Dedifferentiated amniotic fluid mesenchymal stem cell (primary cell): ENCODE results near the gene CRYAB.
"Not testable (repeated sequence)": the region's sequence is repeated elsewhere in the genome, so short reads cannot be mapped to it uniquely, and the experiment has no call there.

Source experiments
- DNase-seq: peaks from one replicate; pipeline ENCODE4 v3.0.0-alpha.2; 2016; ENCODE audit errors: extremely low spot score

Gene CRYAB

DNA sequence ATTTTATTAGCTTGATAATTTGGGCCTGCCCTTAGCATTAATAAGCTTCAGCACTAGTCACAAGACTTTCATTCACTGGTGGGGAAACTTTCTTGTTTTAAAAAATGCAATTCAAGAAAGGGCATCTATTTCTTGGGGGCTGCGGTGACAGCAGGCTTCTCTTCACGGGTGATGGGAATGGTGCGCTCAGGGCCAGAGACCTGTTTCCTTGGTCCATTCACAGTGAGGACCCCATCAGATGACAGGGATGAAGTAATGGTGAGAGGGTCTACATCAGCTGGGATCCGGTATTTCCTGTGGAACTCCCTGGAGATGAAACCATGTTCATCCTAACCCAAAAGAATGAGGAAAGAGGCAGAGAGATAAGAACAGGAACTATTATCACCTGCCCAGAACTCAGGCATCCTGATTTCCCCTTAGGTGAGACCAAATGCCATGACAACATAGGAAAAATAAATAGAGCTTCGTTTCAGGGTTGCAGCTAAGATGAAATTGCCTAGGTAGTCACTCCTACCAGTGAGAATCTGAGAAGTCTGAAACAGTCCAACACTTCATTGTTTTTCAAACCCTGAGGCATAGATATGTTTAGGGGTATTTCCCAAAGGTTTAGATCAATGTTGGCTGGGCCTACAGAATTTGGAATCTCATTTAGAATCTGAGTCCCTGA lies 2.8 kb downstream of the CRYAB start:
- DNase-seq: no peak

DNA sequence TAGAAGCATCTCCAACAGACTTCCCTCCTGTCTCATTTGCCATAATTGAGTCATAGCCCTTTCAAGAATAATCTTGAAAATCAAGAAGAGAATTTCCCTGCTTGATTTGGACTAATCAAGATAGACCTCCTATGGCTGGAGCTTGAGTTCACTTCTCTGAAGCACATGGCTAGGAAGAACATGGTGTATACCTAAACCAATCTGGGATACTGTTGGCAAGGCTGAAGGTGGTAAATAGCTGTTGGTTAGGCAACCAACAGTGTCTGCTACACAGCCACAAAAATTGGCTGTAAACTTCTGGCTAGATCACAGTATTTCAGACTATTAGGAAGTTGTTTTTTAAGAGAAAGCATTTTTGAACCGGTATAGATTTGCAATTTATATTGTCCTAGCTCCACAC lies 4.9 kb downstream of the CRYAB start:
- no peak for DNase-seq

DNA sequence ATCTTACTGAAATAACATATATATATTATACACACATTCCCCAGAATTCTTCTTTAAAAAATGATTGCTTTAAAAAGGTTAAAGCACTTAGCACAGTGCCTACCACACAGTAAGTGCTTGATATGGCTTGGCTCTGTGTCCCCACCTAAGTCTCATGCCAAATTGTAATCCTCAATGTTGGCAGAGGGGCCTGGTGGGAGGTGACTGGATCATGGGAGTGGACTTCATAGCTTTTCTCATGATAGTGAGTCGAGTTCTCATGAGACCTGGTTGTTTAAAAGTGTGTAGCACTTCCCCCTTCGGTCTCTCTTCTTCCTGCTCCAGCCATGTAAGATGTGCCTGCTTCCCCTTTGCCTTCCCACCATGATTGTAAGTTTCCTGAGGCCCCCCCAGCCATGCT lies 6.2 kb downstream of the CRYAB start:
- DNase-seq: peak; percentile 68

DNA sequence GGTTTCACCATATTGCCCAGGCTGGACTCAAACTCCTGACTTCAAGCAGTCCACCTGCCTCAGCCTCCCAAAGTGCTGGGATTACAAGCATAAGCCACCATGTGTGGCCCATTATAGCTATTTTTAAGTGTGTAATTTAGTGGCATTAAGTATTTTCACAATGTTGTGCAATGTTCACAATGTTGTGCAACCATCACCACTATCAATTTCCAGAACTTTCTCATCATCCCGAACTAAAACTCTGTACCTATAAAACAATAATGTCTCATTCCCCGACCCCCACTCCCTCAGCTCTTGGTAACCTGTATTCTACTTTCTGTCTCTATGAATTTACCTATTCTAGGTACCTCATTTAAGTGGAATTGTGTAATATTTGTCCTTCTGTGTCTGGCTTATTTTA lies 24.7 kb downstream of the CRYAB start:
- DNase-seq: no peak

DNA sequence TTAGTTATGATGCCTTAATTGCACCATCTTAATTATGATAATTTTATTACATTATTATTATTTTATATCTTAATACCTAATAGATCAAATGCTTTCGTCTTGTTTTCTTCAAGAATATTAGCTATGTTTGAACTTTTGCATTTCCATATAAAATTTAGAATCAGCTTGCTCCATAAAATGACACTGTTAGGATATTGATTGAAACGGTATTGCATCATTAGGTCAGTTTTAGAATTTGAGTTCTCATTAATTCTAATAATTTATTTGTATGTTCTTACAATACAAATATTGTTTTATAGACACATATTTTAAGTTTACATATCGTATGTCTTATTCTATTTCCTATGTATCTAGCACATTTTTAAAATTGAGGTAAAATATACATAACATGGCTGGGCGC lies 25.5 kb downstream of the CRYAB start:
- no peak for DNase-seq

DNA sequence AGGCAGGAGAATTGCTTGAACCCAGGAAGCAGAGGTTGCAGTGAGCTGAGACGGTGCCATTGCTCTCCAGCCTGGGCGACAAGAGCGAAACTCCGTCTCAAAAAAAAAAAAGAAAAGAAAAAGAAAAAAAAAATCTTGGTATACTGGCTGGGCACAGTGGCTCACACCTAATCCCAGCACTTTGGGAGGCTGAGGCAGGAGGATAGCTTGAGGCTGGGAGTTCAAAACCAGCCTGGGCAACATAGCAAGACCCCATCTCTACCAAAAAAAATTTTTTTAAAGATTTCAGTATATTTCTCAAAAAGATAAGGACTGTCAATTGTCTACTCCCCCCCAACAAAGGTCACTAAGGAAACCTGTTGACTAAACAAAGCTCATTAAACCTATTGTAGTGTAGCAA lies 26.5 kb downstream of the CRYAB start:
- not testable (repeated sequence) for DNase-seq

DNA sequence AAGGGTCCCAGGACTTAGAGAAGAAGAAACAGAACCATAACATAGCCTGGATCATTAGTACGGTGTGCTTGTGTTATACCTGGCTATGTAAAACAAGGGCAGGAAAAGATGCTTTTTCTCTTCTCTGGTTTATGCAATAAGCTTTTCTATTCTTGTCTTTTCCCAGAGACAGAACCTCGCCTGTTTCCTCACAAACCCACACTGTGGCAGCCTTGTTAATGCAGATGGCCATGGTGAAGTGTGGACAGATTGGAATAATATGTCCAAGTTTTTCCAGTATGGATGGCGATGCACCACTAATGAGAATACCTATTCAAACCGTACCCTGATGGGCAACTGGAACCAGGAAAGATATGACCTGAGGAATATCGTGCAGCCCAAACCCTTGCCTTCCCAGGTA lies 29.4 kb downstream of the CRYAB start:
- DNase-seq: no peak

DNA sequence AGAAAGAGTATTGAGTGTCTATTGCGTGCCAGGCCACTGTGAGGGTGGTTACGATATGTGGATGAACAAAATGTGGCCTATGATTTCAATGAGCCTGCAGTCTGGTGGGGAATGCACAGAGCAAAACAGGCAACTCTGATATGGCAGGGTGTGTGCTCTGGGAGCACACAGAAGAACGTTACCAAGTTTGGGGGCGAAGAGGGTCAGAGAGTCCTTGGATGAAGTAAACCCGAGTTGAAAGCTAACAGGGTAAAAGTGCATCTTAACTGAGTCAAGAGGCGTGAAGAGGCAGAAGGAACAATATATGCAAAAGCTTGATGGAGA lies 32.0 kb downstream of the CRYAB start:
- no peak for DNase-seq

DNA sequence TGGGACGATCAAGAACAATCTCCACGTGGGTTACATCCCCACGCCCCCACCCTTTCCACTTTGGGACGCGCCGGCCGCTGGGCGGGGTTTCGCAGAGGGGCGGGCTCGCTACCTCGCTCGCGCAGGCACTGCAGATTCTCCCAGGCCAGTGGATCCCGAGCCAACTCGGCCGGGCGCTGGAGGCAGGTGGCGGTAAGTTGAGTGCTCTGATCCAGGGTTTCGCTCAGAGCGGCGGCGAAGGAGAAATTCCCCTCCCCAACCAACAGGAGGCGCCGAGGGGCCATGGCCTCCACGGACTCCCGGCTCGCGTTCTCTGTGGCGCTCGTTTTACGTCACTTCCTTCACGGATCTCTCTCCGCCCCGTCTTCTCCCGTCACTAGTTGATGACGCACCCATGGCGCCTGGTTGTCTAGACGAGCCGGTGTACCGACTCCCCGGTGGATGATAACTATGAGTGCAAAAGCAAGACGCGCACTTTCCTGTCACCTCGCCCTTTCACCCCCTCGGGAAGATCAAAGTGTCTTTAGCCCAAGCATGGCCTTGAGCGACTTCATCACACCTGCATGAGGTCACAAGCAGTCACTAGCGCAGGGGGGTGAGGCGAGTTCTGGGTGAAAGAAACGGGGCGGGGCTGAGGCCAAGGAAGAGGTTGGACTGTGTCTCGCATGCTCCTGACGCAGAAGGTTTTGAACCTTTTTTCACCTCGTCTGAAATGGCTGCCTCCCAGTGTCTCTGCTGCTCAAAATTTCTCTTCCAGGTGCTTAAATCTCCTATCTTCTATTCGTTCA lies 32.5 kb downstream of the CRYAB start, which contains the start of the genes CFAP68 and FDXACB1:
TSS of gene CFAP68 (plus strand) at position 693 of the 788 bp plus-strand sequence. CDS start at position 713, 20 bp downstream.
TSS of gene FDXACB1 (minus strand) at position 317 of the 788 bp plus-strand sequence. CDS start at position 284, 33 bp downstream.
- DNase-seq: peak; percentile 98

DNA sequence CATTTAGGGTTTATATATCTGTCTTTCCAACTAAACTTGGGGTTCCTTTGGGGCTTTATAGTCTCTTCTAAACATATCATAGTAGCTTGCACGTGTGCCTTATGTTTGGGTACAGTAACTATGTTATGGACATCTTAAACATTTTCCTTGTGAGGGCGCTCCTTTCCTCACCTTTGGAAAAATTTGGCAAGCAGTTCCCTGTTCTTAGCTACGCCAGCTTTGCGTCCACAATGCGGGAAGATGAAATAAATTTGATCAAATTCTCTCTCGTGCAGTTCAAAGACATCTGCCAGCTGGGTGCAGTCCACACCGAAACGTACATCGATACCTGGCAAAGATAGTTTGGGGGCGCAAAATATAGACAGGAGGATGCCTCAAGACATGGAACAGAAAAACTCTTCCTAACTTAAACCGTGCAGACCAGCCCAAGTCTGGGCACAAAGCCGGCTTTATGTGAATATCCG lies 33.2 kb downstream of the CRYAB start:
- DNase-seq: no peak

DNA sequence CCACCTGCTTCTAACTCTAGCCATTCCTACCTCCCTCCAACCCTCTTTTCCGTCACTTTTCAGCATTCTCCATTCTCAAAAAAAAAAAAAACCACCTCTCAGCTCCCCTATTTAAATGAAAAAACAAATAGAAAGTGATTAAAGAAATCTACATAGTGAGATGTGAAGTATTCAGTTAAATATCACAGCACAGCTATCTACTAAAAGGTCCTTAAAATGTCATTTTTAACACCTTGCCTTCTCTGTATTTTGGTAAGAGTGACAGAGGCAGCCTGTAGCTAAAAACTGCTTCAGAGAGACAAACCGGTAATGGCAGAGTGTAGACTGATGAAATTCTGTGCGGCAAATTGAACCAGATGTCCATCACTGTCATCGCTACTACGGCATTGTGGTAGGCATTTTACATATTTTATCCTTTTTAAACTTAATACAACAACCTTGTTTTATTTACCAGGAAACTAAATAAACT lies 39.8 kb downstream of the CRYAB start:
- no peak for DNase-seq

DNA sequence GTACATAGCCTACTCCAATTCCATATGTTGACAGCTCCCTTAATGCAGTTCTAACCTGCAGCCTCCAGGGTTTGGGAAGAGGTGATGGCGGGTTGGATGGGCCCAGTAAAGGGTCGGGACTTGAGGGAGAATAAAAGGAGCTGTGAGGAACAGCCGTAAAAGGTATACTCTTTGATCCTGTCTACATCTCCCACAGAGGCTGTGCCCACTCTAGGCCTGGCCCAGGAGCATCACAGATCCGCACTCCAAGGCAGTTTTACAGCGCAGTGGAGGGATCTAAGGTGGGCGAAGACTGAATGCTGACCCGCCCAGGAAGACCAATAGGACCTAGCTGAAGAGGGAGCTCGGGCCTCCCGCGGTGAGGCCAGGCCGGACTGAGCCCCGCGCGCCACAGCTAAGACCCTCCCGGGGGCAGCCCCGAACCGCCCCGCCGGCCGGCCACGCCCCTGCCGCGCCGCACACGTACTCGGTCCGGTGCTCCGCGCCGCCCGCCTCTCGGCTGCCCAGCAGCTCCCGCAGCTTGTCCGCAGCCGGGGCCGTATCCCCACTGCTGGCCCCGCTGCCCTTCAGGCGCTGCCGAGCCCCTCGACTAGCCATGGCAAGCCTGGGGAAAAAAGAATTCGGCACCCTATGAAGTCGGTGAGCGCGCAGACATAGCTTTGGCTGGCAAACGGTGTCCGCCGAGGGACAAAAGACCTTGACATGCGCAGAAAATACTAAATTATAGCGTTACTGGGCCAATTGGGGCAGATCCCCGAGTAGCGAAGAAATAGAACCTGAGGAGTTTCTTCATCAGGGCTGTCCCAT lies 40.5 kb downstream of the CRYAB start, which contains the start of gene ALG9:
TSS of gene ALG9 (minus strand) at position 696 of the 807 bp plus-strand sequence. CDS start at position 597, 99 bp downstream.
- DNase-seq: peak; percentile 60

DNA sequence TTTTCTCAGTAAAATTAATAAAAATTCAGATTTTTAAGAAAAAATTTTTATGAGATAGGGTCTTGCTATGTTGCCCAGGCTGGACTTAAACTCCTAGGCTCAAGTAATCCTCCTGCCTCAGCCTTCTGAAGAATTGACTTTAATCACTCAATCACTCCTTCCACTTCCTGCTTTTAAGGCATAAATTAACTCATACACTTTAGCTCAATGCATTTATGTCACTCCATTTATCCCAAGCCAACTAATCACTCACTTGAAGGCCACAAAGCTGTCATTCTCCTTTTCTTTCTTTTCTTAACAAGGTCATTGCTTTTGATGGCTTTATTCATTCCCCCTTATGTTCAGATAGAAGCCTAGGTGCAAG lies 41.1 kb downstream of the CRYAB start:
- no peak for DNase-seq

DNA sequence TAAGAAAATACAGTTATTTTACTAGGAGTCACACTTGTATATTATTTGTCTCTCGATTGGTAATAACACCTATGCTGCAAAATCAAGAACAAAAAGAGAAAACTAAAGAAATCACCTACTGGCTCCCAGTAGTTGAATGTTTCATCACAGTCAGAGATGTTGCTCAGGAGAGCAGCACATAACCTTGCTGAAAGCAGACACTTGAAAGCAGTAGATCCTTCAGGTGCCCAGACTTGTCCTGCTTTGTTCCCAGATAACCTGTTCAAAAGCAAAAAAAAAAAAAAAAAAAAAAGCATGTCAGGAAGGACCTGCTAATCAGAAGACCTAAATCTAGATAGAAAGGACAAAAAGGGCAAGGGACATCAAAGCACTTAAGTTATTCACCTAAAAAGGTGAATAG lies 41.5 kb downstream of the CRYAB start:
- DNase-seq: no peak

DNA sequence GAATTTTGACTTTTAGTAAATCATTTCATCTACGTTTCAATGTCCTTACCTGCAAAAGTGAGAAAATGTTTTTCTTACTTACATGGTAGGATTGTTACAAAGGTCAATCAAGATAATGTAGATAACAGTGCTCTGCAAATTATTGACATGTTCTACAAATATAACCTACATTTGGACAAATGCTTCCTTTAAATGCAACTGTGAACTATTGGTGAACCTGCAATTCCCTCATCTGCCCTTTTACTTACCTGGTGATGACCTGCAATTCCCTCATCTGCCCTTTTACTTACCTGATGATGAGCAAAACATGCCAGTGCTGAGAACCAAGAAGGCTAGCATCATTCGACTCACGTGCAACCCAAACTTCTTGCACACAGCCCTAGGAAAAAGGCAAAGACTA lies 51.3 kb downstream of the CRYAB start:
- no peak for DNase-seq
